Endothelial cell of umbilical vein (primary cell): ENCODE data around the gene NCAN.

Experiments
- EZH2 ChIP-seq: IDR thresholded peaks from 2 replicates; pipeline ENCODE4 v1.6.1; 2012; ENCODE audit warnings: borderline replicate concordance, low read depth, mild to moderate bottlenecking, moderate library complexity, low read length, inconsistent platforms; ENCODE audit not compliant: severe bottlenecking
- FOS ChIP-seq: IDR thresholded peaks from 2 replicates; pipeline ENCODE4 v1.6.1; 2011; ENCODE audit warnings: mild to moderate bottlenecking, low read length, moderate library complexity, borderline replicate concordance; ENCODE audit not compliant: insufficient read depth
- MYC ChIP-seq: IDR thresholded peaks from one replicate; pipeline ENCODE4 v1.6.1; 2011; ENCODE audit warnings: mild to moderate bottlenecking, low read depth, low read length
- POLR2A ChIP-seq: IDR thresholded peaks from 2 replicates; pipeline ENCODE4 v1.6.1; 2012; ENCODE audit warnings: low read depth, mild to moderate bottlenecking, control low read depth, low read length
- POLR2AphosphoS5 ChIP-seq: IDR thresholded peaks from 2 replicates; pipeline ENCODE4 v1.6.1; 2012; ENCODE audit warnings: low read depth, mild to moderate bottlenecking, control low read depth, low read length, moderate library complexity; ENCODE audit not compliant: insufficient read depth
- TF ChIP-seq, protein P1 (sequence below): IDR thresholded peaks from 2 replicates; pipeline ENCODE4 v1.6.1; 2011; ENCODE audit not compliant: insufficient read depth, insufficient read length
- TF ChIP-seq, protein P2 (sequence below), 2 donors: IDR thresholded peaks; 1 replicate in 1 of 2; 2 replicates in 1 of 2; pipeline ENCODE4 v1.5.1; 2011; ENCODE audit warnings: low read length in 2 of 2, mild to moderate bottlenecking in 2 of 2, moderate library complexity in 2 of 2, control low read depth in 1 of 2, inconsistent platforms in 1 of 2, low read depth in 1 of 2; ENCODE audit not compliant: insufficient read depth in 1 of 2; ENCODE audit errors: extremely low read depth in 1 of 2

DNA sequence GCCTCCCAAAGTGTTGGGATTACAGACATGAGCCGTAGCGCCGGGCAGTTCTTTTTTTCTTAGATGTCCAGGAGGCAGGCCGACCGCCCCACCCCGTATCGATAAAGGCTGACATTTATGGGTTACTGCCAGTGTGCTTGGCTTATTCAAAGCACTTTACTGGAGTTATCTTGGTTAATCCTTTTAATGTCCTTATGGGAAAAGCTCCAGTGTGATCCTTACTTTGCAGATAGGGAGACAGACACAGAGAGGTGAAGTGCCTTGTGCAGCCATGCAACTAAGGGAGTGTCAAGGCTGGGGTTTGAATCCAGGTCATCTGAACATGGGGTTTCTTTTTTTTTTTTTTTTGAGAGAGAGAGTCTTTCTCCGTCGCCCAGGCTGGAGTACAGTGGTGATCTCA is 19.2 kb downstream of the NCAN start:
- TF ChIP-seq EZH2 = no peak
- TF ChIP-seq, protein P1, sequence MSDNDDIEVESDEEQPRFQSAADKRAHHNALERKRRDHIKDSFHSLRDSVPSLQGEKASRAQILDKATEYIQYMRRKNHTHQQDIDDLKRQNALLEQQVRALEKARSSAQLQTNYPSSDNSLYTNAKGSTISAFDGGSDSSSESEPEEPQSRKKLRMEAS = no peak
- TF ChIP-seq, protein P2, sequence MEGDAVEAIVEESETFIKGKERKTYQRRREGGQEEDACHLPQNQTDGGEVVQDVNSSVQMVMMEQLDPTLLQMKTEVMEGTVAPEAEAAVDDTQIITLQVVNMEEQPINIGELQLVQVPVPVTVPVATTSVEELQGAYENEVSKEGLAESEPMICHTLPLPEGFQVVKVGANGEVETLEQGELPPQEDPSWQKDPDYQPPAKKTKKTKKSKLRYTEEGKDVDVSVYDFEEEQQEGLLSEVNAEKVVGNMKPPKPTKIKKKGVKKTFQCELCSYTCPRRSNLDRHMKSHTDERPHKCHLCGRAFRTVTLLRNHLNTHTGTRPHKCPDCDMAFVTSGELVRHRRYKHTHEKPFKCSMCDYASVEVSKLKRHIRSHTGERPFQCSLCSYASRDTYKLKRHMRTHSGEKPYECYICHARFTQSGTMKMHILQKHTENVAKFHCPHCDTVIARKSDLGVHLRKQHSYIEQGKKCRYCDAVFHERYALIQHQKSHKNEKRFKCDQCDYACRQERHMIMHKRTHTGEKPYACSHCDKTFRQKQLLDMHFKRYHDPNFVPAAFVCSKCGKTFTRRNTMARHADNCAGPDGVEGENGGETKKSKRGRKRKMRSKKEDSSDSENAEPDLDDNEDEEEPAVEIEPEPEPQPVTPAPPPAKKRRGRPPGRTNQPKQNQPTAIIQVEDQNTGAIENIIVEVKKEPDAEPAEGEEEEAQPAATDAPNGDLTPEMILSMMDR (IDR thresholded peaks at IDR 0.05; ENCODE audit: extremely low read depth in 1 of 2, insufficient read depth in 1 of 2, low read depth in 1 of 2, low read length in 2 of 2) = no peak
- no peak for TF ChIP-seq POLR2AphosphoS5
- no peak for TF ChIP-seq POLR2A
- no peak for TF ChIP-seq MYC
- no peak for TF ChIP-seq FOS
